A549 (cell line): ENCODE measurements around the gene EFEMP2.
"Not testable (repeated sequence)": the region's sequence is repeated elsewhere in the genome, so short reads cannot be mapped to it uniquely, and the experiment has no call there.

Experiments used
- CBX2 ChIP-seq: fragments of 200-600 bp; sonication (generic); IDR thresholded peaks from 2 replicates; pipeline ENCODE4 v1.6.1; 2016; ENCODE audit warnings: low read depth, mild to moderate bottlenecking, borderline replicate concordance
- CHD2 ChIP-seq: fragments of 150-350 bp; IDR thresholded peaks from 2 replicates; pipeline ENCODE4 v1.6.1; 2014; ENCODE audit warnings: low read length; ENCODE audit not compliant: partially characterized antibody
- CHD4 ChIP-seq: fragments of 200-600 bp; sonication (generic); IDR thresholded peaks from 2 replicates; pipeline ENCODE4 v1.6.1; 2016; ENCODE audit warnings: antibody characterized with exemption, mild to moderate bottlenecking, borderline replicate concordance
- CTCF ChIP-seq: fragments of >200 bp; sonication (Bioruptor Twin); formaldehyde crosslinking; IDR thresholded peaks from 3 replicates; pipeline ENCODE4 v1.5.1; 2016
- EHMT2 ChIP-seq: fragments of 200-600 bp; sonication (generic); IDR thresholded peaks from 2 replicates; pipeline ENCODE4 v1.6.1; 2016; ENCODE audit warnings: antibody characterized with exemption, low read depth, mild to moderate bottlenecking, moderate library complexity
- EP300 ChIP-seq, 2 experiments: fragments of >200 bp; sonication (Bioruptor Twin); formaldehyde crosslinking; IDR thresholded peaks; 2 replicates in 1 of 2; 3 replicates in 1 of 2; pipeline ENCODE4 v1.6.1; 2016 to 2017
- HMGXB4 ChIP-seq: fragments of 250-450 bp; sonication (Bioruptor Pico); IDR thresholded peaks from 2 replicates; pipeline ENCODE4 v1.5.0; 2021; ENCODE audit warnings: mild to moderate bottlenecking, moderate library complexity, borderline replicate concordance
- MAFK ChIP-seq: fragments of 450-650 bp; IDR thresholded peaks from 2 replicates; pipeline ENCODE4 v1.6.1; 2014; ENCODE audit not compliant: partially characterized antibody
- MYC ChIP-seq: IDR thresholded peaks from 2 replicates; pipeline ENCODE4 v1.6.1; 2012; ENCODE audit warnings: mild to moderate bottlenecking, inconsistent platforms, low read length, improper control_type of control experiment, borderline replicate concordance
- POLR2A ChIP-seq: IDR thresholded peaks from 2 replicates; pipeline ENCODE4 v1.6.1; 2012; ENCODE audit warnings: mild to moderate bottlenecking, low read length
- REST ChIP-seq: fragments of 200-600 bp; sonication (generic); IDR thresholded peaks from 2 replicates; pipeline ENCODE4 v1.6.1; 2016; ENCODE audit warnings: antibody characterized with exemption, mild to moderate bottlenecking, moderate library complexity
- RNF2 ChIP-seq: fragments of 200-600 bp; sonication (generic); IDR thresholded peaks from 2 replicates; pipeline ENCODE4 v1.6.1; 2016; ENCODE audit warnings: low read depth, mild to moderate bottlenecking, antibody characterized with exemption, moderate library complexity, borderline replicate concordance

- not testable (repeated sequence) for TF ChIP-seq EP300 (IDR thresholded peaks at IDR 0.05); HMGXB4 (CRISPR knock-in tag); CHD4; RNF2; REST; CHD2; CTCF; MYC; MAFK; CBX2; POLR2A; EHMT2
Measured at GRCh38 chr11:65832231-65832630, 40.4 kb downstream of the EFEMP2 start.
